Measurements from ENCODE around the gene SSC5D. TPM values are rescaled to one million over a fixed set of nuclear protein-coding genes. Genes with fewer than 3 reads are reported as not detected.

SSC5D gene
- total RNA-seq, 1 experiment from 2014 or later: 3.2 TPM

- Histone ChIP-seq H3K4ac (ENCODE audit: low read depth, low read length) (no peak overlapping the region), H3K79me1 (ENCODE audit: insufficient read depth, low read depth, low read length, poor library complexity, severe bottlenecking) (no peaks in the 10 kb centered on the region), H2BK15ac (ENCODE audit: low read depth, low read length) (no peak overlapping the region), H3K23ac (ENCODE audit: insufficient read length, low read depth, low read length) (no peak overlapping the region), H2BK5ac (ENCODE audit: insufficient read length, low read length) (no peak overlapping the region), H3K56ac (ENCODE audit: insufficient read length, low read depth, low read length) (no peak overlapping the region), H3K4me1 (ENCODE audit: insufficient read depth, low read length) (no peaks in the 10 kb centered on the region; the same call in 1 of the 2 replicates), H3K9ac (ENCODE audit: extremely low read depth, insufficient read length, low read length) (no peak overlapping the region), H2AFZ (ENCODE audit: low read length) (no peak overlapping the region), H3K14ac (ENCODE audit: insufficient read depth, low read length) (no peak overlapping the region), H3K23me2 (ENCODE audit: insufficient read length, low read depth, low read length, poor library complexity, severe bottlenecking) (no peaks in the 10 kb centered on the region), H3K27ac (ENCODE audit: insufficient read length, low read depth, low read length) (no peak overlapping the region), H3K18ac (ENCODE audit: insufficient read length, low read depth, low read length) (no peak overlapping the region), H4K91ac (ENCODE audit: insufficient read length, low read depth, low read length) (no peak overlapping the region), H2BK12ac (ENCODE audit: insufficient read length, low read depth, low read length) (no peak overlapping the region), H3K9me3 (ENCODE audit: control insufficient read depth, low read depth, low read length) (no peaks in the 10 kb centered on the region), H2AK5ac (ENCODE audit: insufficient read length, low read length) (no peak overlapping the region), H4K8ac (replicated peaks; ENCODE audit: insufficient read length, low read depth, low read length) (no peak overlapping the region), H2BK20ac (ENCODE audit: low read depth, low read length, poor library complexity, severe bottlenecking) (no peak overlapping the region), H4K20me1 (ENCODE audit: control insufficient read depth, insufficient read depth, insufficient read length) (peaks cover 2% of the 10 kb centered on the region), H2BK120ac (ENCODE audit: low read depth, low read length, poor library complexity, severe bottlenecking) (no peak overlapping the region), H3K27me3 (ENCODE audit: insufficient read depth, low read length) (no peaks in the 10 kb centered on the region), H3K79me2 (ENCODE audit: insufficient read depth, low read length) (no peaks in the 10 kb centered on the region), H3K4me2 (ENCODE audit: insufficient read depth, insufficient read length, low read length) (no peak overlapping the region), H3T11ph (ENCODE audit: low read length) (no peak overlapping the region), H4K5ac (ENCODE audit: insufficient read length, low read depth, low read length) (no peak overlapping the region)
- Mint-ChIP-seq H3K4me3 (0 out of 5 replicates have a peak overlapping the region, but pooled peaks of 1 of the 2 experiments have one; percentile 14), H3K4me1 (peaks cover 6 to 38% of the 10 kb centered on the region in 2 experiments), H3K27ac (peak overlapping the region in 2 of 3 experiments; percentile 29 to 90; a peak in 3 of 7 replicates), H3K36me3 (ENCODE audit: insufficient read depth in 1 of 3, low read depth in 3 of 3) (peaks cover 0 to 6% (median 0%) of the 10 kb centered on the region in 3 experiments; a peak in 2 of 7 replicates), H3K27me3 (ENCODE audit: low read depth) (peaks cover 16% of the 10 kb centered on the region), H3K9me3 (peaks cover 6 to 14% of the 10 kb centered on the region in 2 experiments; a peak in 4 of 5 replicates)
- no CpG with 5 or more reads among the region's 10 CpGs for WGBS (ENCODE audit: extremely low coverage, insufficient read length, low lambda C conversion rate)
- no peak for DNase-seq
- no peak for TF ChIP-seq CTCF (conservative IDR thresholded peaks at IDR 0.05)
Measured at GRCh38 chr19:55540619-55541018, 52.4 kb downstream of the SSC5D start.

Measured in H9 (cell line).